HepG2 (cell line): ENCODE measurements around the gene INPP5K. TPM values are rescaled to one million over a fixed set of nuclear protein-coding genes. Genes with fewer than 3 reads are reported as not detected.

Experiments
- FOXO1 ChIP-seq: sonication (generic); formaldehyde crosslinking; IDR thresholded peaks from 2 replicates; pipeline ENCODE4 v1.4.0; 2020; ENCODE audit warnings: missing genetic modification reagents
- GABPA ChIP-seq, 2 experiments: IDR thresholded peaks; 2 replicates each; pipeline ENCODE4 v1.6.1; 2011 to 2016; ENCODE audit warnings: low read depth in 2 of 2, low read length in 1 of 2, missing biosample characterization in 1 of 2, missing genetic modification characterization in 1 of 2
- GABPB1 ChIP-seq: IDR thresholded peaks from 2 replicates; pipeline ENCODE4 v1.6.1; 2016; ENCODE audit warnings: mild to moderate bottlenecking, missing genetic modification reagents, moderate library complexity, missing compliant biosample characterization
- PHF20 ChIP-seq: sonication (generic); formaldehyde crosslinking; IDR thresholded peaks from 2 replicates; pipeline ENCODE4 v1.5.0; 2020; ENCODE audit warnings: mild to moderate bottlenecking, missing genetic modification reagents
- RAD21 ChIP-seq: fragments of 450-650 bp; formaldehyde crosslinking; IDR thresholded peaks from 2 replicates; pipeline ENCODE4 v1.5.0; 2020; ENCODE audit warnings: mild to moderate bottlenecking
- SSRP1 ChIP-seq: IDR thresholded peaks from 2 replicates; pipeline ENCODE4 v1.6.1; 2016; ENCODE audit warnings: control low read depth
- YY1 ChIP-seq: IDR thresholded peaks from 2 replicates; pipeline ENCODE4 v1.6.1; 2011; ENCODE audit warnings: low read length, low read depth, moderate library complexity, mild to moderate bottlenecking; ENCODE audit not compliant: insufficient read depth, insufficient replicate concordance
- ZFP82 ChIP-seq: sonication (generic); formaldehyde crosslinking; IDR thresholded peaks from 2 replicates; pipeline ENCODE4 v1.5.1; 2020; ENCODE audit warnings: mild to moderate bottlenecking, missing genetic modification reagents, borderline replicate concordance
- ZNF281 ChIP-seq: sonication (generic); formaldehyde crosslinking; IDR thresholded peaks from 2 replicates; pipeline ENCODE4 v1.4.0; 2020; ENCODE audit warnings: missing genetic modification reagents, borderline replicate concordance
- ZNF512B ChIP-seq: sonication (generic); formaldehyde crosslinking; IDR thresholded peaks from 2 replicates; pipeline ENCODE4 v1.5.1; 2020; ENCODE audit warnings: missing genetic modification reagents, mild to moderate bottlenecking, borderline replicate concordance
- ZNF709 ChIP-seq: sonication (generic); formaldehyde crosslinking; IDR thresholded peaks from 2 replicates; pipeline ENCODE4 v1.5.0; 2020; ENCODE audit warnings: mild to moderate bottlenecking, missing genetic modification reagents
- ZSCAN29 ChIP-seq: sonication (generic); formaldehyde crosslinking; conservative IDR thresholded peaks from 2 replicates; pipeline ENCODE4 v1.4.0; 2020; ENCODE audit warnings: mild to moderate bottlenecking, missing genetic modification reagents
- polyA plus RNA-seq, 8 experiments: library from polyadenylated mRNA; depleted of rRNA in 3 of 8; stranded (reverse) in 7 of 8; unstranded in 1 of 8; fragments of >200 nt; fragmentation: Illumina TruSeq in 4 of 8; extraction: Trizol in 4 of 8; gene quantifications; 2 replicates each; pipeline versions ENCODE4 v1.2.1 to v1.2.3, GENCODE V29; 2011 to 2016; ENCODE audit warnings: low read depth in 4 of 8, missing spikeins in 1 of 8, mixed read lengths in 1 of 8; ENCODE audit not compliant: insufficient read depth in 1 of 8
- total RNA-seq, 5 experiments: library from RNA; depleted of rRNA; stranded (reverse); fragments of >200 nt; fragmentation: Illumina TruSeq; extraction: Trizol; gene quantifications; 2 replicates each; pipeline ENCODE4 v1.2.3, GENCODE V29; 2016; ENCODE audit warnings: low read depth in 1 of 5
- TF ChIP-seq, protein P1 (sequence below): sonication (generic); formaldehyde crosslinking; IDR thresholded peaks from 2 replicates; pipeline ENCODE4 v1.5.1; 2020; ENCODE audit warnings: mild to moderate bottlenecking, missing genetic modification reagents, moderate library complexity
- TF ChIP-seq, protein P2 (sequence below): IDR thresholded peaks from 2 replicates; pipeline ENCODE4 v1.6.1; 2016; ENCODE audit warnings: mild to moderate bottlenecking

The INPP5K gene
- total and polyA plus RNA-seq, 2 of the 13 experiments (the other 11 are each of a cell fraction or from before 2014, with no cell fraction given), result 4.8 to 9.6 TPM

GRCh38 chr17:1485423-1486376 is 30.7 kb downstream of the INPP5K start (continued):
- TF ChIP-seq, protein P1, sequence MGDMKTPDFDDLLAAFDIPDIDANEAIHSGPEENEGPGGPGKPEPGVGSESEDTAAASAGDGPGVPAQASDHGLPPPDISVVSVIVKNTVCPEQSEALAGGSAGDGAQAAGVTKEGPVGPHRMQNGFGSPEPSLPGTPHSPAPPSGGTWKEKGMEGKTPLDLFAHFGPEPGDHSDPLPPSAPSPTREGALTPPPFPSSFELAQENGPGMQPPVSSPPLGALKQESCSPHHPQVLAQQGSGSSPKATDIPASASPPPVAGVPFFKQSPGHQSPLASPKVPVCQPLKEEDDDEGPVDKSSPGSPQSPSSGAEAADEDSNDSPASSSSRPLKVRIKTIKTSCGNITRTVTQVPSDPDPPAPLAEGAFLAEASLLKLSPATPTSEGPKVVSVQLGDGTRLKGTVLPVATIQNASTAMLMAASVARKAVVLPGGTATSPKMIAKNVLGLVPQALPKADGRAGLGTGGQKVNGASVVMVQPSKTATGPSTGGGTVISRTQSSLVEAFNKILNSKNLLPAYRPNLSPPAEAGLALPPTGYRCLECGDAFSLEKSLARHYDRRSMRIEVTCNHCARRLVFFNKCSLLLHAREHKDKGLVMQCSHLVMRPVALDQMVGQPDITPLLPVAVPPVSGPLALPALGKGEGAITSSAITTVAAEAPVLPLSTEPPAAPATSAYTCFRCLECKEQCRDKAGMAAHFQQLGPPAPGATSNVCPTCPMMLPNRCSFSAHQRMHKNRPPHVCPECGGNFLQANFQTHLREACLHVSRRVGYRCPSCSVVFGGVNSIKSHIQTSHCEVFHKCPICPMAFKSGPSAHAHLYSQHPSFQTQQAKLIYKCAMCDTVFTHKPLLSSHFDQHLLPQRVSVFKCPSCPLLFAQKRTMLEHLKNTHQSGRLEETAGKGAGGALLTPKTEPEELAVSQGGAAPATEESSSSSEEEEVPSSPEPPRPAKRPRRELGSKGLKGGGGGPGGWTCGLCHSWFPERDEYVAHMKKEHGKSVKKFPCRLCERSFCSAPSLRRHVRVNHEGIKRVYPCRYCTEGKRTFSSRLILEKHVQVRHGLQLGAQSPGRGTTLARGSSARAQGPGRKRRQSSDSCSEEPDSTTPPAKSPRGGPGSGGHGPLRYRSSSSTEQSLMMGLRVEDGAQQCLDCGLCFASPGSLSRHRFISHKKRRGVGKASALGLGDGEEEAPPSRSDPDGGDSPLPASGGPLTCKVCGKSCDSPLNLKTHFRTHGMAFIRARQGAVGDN (CRISPR knock-in tag), result peak; percentile 45
- TF ChIP-seq ZSCAN29 (CRISPR knock-in tag) (peak; percentile 100), PHF20 (CRISPR knock-in tag) (peak; percentile 26; the same call in 1 of the 2 replicates), ZNF512B (CRISPR knock-in tag) (no peak), GABPA (IDR thresholded peaks at IDR 0.05; ENCODE audit: low read depth, low read length) (peak; percentile 42), GABPA (CRISPR knock-in tag; IDR thresholded peaks at IDR 0.05; ENCODE audit: low read depth) (peak; percentile 44; the same call in 1 of the 2 replicates), FOXO1 (no peak), YY1 (peak; percentile 22), GABPB1 (CRISPR knock-in tag) (peak; percentile 75), SSRP1 (CRISPR knock-in tag) (no peak), RAD21 (CRISPR knock-in tag) (0 out of 2 replicates have a peak, but pooled peaks have one; percentile 11), ZNF709 (CRISPR knock-in tag) (no peak; the same call in 1 of the 2 replicates), ZNF281 (CRISPR knock-in tag) (0 out of 2 replicates have a peak, but pooled peaks have one; percentile 18), ZFP82 (CRISPR knock-in tag) (0 out of 2 replicates have a peak, but pooled peaks have one; percentile 53)
- TF ChIP-seq, protein P2, sequence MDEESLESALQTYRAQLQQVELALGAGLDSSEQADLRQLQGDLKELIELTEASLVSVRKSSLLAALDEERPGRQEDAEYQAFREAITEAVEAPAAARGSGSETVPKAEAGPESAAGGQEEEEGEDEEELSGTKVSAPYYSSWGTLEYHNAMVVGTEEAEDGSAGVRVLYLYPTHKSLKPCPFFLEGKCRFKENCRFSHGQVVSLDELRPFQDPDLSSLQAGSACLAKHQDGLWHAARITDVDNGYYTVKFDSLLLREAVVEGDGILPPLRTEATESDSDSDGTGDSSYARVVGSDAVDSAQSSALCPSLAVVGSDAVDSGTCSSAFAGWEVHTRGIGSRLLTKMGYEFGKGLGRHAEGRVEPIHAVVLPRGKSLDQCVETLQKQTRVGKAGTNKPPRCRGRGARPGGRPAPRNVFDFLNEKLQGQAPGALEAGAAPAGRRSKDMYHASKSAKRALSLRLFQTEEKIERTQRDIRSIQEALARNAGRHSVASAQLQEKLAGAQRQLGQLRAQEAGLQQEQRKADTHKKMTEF (CRISPR knock-in tag), result peak; percentile 16; the same call in 1 of the 2 replicates
